NT2/D1 (cell line): Measurements from ENCODE around the gene METTL15.
"Not testable (repeated sequence)": the region's sequence is repeated elsewhere in the genome, so short reads cannot be mapped to it uniquely, and the experiment has no call there.

Experiments used
- DNase-seq: peaks from one replicate; pipeline ENCODE4 v3.0.0-alpha.2; 2011; ENCODE audit warnings: low read depth, low spot score
- H3K27me3 ChIP-seq: 2 replicates; pipeline ENCODE4 v1.6.0; 2011; ENCODE audit warnings: mild to moderate bottlenecking; ENCODE audit not compliant: insufficient read length, insufficient read depth
- H3K36me3 ChIP-seq: 2 replicates; pipeline ENCODE4 v1.6.1; 2011; ENCODE audit warnings: mild to moderate bottlenecking, low read length, mixed read lengths; ENCODE audit not compliant: insufficient read depth, insufficient read length
- H3K4me1 ChIP-seq: 2 replicates; pipeline ENCODE4 v1.5.1; 2011; ENCODE audit not compliant: insufficient read depth, insufficient read length
- H3K4me3 ChIP-seq: 2 replicates; pipeline ENCODE4 v1.5.1; 2011; ENCODE audit warnings: low read depth; ENCODE audit not compliant: insufficient read length
- H3K9ac ChIP-seq: 2 replicates; pipeline ENCODE4 v1.6.0; 2011; ENCODE audit warnings: low read depth; ENCODE audit not compliant: insufficient read length
- H3K9me3 ChIP-seq: 2 replicates; pipeline ENCODE4 v1.5.1; 2011; ENCODE audit warnings: mild to moderate bottlenecking, low read length; ENCODE audit not compliant: insufficient read depth
- SUZ12 ChIP-seq: IDR thresholded peaks from 2 replicates; pipeline ENCODE4 v1.6.1; 2011; ENCODE audit not compliant: insufficient read length, insufficient read depth; ENCODE audit errors: extremely low read depth
- YY1 ChIP-seq: IDR thresholded peaks from 2 replicates; pipeline ENCODE4 v1.6.1; 2011; ENCODE audit not compliant: insufficient read length, insufficient read depth
- ZNF274 ChIP-seq: IDR thresholded peaks from 2 replicates; pipeline ENCODE4 v1.6.1; 2011; ENCODE audit warnings: mild to moderate bottlenecking, low read depth, low read length

Gene METTL15

DNA sequence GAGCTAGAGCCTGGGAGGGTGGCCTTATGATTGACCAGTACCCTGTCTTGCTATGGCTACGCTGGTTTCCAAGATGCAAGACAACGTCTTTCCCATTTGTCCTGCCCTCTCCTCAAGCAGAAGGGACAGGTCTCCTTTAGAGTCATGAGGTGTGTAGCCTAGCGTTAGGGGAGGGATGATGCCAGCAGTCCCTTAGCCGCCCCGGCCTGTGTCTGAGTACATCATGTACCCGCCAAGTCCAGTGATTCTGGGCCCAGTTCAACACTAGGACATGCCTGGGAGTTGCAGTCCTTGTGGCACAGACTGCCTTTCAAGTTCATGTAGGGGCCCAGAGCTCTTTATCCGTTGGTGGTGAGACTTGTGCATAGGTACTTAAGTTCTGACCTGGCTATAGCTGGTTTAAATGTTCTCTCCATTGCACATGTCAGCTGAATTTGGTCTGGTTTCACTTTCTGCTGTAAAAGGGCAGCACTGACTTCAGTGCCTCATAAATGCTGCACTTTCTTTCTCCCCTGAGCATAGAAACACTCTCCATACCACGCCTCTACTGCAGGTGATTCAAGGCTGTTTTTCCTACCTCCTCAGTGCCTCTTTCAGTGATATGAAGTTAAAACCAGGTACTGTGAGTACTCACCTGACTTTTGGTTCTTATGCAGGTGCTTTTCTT lies 151.1 kb downstream of the METTL15 start:
- no peak for DNase-seq
- no peak for TF ChIP-seq SUZ12
- no peak for TF ChIP-seq YY1
- no peak for TF ChIP-seq ZNF274
- H3K27me3 ChIP-seq, result no peaks in the 10 kb centered on the region
- no peak overlapping the region for H3K4me3 ChIP-seq
- H3K9ac ChIP-seq, result no peak overlapping the region
- H3K9me3 ChIP-seq, result no peaks in the 10 kb centered on the region; the same call in 1 of the 2 replicates
- no peaks in the 10 kb centered on the region for H3K36me3 ChIP-seq
- H3K4me1 ChIP-seq, result no peaks in the 10 kb centered on the region

DNA sequence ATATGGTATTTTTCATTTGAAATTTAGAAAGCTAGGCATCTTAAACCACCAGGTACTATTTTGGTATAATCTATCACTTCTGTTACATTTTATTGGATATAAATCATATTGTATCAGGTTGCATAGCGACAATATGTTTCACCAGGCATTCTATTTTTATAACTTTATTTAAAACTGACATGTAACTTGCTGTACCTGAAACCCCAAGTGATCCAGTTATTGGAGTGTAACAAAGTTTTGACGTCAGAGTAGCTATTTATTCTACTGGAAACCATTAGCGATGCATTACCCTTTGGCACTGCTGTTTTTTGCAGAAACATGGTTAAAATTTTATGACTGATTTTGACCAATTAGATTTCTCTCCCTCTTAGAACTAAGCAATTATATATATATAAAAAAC lies 160.7 kb downstream of the METTL15 start:
- no peak for DNase-seq
- no peaks in the 10 kb centered on the region for H3K4me1 ChIP-seq
- no peaks in the 10 kb centered on the region for H3K9me3 ChIP-seq
- no peaks in the 10 kb centered on the region for H3K27me3 ChIP-seq
- H3K4me3 ChIP-seq, result no peak overlapping the region
- TF ChIP-seq YY1 (no peak), ZNF274 (no peak), SUZ12 (no peak)
- no peaks in the 10 kb centered on the region for H3K36me3 ChIP-seq
- H3K9ac ChIP-seq, result no peak overlapping the region

DNA sequence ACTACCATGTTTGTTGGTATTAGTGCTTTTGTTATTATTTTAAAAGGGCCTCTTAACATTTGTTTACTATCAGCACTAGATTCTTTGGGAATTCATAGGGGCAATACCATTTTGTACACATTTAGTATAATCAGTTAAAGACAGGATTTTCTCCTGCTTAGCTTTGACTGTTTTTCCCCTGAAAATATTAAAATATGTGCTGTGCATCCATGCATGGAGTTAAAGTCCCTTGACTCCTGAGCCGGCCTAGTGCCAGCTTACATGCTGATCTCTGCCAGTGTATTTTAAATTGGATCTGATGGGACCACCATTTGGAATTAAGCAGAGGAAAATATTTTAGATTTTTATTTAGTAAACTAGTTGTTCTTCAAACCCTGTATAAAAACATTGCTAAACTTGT lies 161.4 kb downstream of the METTL15 start:
- Histone ChIP-seq H3K4me3 (no peak overlapping the region), H3K9me3 (no peaks in the 10 kb centered on the region), H3K4me1 (no peaks in the 10 kb centered on the region), H3K27me3 (no peaks in the 10 kb centered on the region), H3K9ac (no peak overlapping the region), H3K36me3 (no peaks in the 10 kb centered on the region)
- TF ChIP-seq ZNF274 (no peak), SUZ12 (no peak), YY1 (no peak)
- no peak for DNase-seq

DNA sequence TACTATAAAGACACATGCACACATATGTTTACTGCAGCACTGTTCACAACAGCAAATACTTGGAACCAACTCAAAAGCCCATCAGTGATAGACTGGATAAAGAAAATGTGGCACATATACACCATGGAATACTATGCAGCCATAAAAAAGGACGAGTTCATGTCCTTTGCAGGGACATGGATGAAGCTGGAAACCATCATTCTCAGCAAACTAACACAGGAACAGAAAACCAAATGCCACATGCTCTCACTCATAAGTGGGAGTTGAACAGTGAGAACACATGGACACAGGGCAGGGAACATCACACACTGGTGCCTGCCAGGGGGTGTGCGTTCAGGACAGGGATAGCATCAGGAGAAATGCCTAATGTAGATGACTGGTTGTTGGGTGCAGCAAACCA lies 164.1 kb downstream of the METTL15 start:
- not testable (repeated sequence) for H3K4me3 ChIP-seq, H3K27me3 ChIP-seq, H3K9ac ChIP-seq, H3K36me3 ChIP-seq, DNase-seq, H3K9me3 ChIP-seq, H3K4me1 ChIP-seq

DNA sequence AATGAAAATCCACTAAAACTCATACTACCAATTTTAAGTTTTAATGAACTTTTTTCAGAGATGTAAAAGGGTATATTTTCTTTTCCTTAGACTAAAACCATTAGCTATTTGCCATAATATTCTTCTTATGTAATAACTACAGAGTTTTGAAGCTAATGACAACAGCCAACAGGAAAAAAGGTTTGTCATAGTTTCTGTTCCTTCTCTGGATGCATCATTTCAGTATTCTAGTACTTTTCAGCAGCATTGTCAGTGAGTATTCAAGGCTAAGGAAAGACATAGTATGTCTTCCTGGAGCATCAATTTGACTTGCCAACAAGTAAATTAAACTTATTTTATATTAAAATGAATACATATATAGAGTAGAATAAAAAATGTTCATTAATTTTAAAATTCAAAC lies 166.0 kb downstream of the METTL15 start:
- Histone ChIP-seq H3K9ac (no peak overlapping the region), H3K9me3 (no peaks in the 10 kb centered on the region), H3K4me1 (no peaks in the 10 kb centered on the region), H3K4me3 (no peak overlapping the region), H3K36me3 (no peaks in the 10 kb centered on the region), H3K27me3 (no peaks in the 10 kb centered on the region)
- DNase-seq, result no peak
- no peak for TF ChIP-seq SUZ12

DNA sequence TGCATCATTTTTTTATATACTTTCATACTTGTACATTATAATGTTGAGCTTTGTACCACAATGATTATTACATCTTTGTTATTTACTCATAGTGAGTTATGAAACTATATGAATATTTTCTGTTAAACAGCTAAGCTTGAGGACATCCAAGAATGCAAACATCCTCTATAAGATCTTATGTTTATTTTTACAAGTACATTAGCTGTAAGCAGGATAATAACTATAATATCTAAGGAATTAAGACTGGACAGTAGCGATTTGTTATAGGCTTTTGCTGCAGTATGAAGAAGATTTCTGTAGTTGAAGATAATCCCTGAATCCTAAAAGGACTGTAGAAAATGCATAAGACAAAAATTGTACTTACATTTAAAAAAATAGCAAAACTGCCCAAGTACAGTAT lies 176.0 kb downstream of the METTL15 start:
- Histone ChIP-seq H3K4me1 (no peaks in the 10 kb centered on the region), H3K4me3 (no peak overlapping the region), H3K9ac (no peak overlapping the region), H3K9me3 (no peaks in the 10 kb centered on the region), H3K27me3 (no peaks in the 10 kb centered on the region), H3K36me3 (no peaks in the 10 kb centered on the region)
- no peak for TF ChIP-seq YY1
- TF ChIP-seq SUZ12, result no peak
- TF ChIP-seq ZNF274, result no peak
- no peak for DNase-seq

DNA sequence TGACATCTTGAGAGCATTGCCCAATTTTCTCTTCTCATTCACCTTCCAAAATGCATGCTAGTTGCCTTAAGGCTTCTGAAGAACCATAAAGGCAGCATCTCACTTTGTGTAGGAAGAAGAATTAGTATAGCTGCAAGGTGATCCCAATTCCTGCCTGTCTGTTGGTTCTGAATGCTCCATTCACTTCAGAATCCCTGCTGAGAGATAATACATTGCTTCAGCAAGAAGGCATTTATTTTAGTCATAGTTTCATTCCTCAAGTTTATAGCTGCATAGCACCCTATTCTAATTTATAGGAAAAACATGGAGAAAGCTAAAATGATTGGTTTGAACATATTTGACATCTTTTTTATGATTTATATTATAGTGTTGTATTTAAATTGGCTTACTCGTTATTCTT lies 181.3 kb downstream of the METTL15 start:
- TF ChIP-seq SUZ12 (no peak), YY1 (no peak)
- H3K4me1 ChIP-seq, result no peaks in the 10 kb centered on the region

DNA sequence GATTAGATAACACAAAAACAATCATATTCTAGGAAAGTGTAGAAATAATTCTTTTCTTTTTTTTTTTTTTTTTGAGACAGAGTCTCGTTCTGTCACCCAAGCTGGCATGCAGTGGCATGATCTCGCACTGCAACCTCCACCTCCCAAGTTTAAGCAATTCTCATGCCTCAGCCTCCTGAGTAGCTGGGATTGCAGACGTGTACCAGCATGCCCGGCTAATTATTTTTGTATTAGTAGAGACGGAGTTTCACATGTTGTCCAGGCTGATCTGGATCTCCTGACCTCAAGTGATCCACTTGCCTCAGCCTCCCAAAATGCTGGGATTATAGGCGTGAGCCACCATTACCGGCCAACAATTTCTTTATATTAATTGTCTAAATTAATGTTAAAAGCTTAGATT lies 182.8 kb downstream of the METTL15 start:
- DNase-seq, H3K4me3 ChIP-seq, H3K27me3 ChIP-seq, H3K36me3 ChIP-seq, H3K9me3 ChIP-seq, H3K9ac ChIP-seq, H3K4me1 ChIP-seq: not testable (repeated sequence)

More for the DNA sequence above, 181.3 kb downstream of the METTL15 start:
- DNase-seq, result no peak
- H3K27me3 ChIP-seq, result no peaks in the 10 kb centered on the region
- H3K9ac ChIP-seq, result no peak overlapping the region
- no peak overlapping the region for H3K4me3 ChIP-seq
- no peaks in the 10 kb centered on the region for H3K36me3 ChIP-seq
- no peaks in the 10 kb centered on the region for H3K9me3 ChIP-seq
